Measurements from ENCODE around the gene CHD5.

Gene CHD5

GRCh38 chr1:6166221-6166620, 13.9 kb downstream of the CHD5 start:
- no peak overlapping the region for H3K9ac ChIP-seq (ENCODE audit: low read depth, low read length)

GRCh38 chr1:6165441-6165985, 14.6 kb downstream of the CHD5 start:
- no peak for DNase-seq
- Histone ChIP-seq H3K4me2 (ENCODE audit: insufficient read depth, low read length) (no peak overlapping the region), H3K27ac (ENCODE audit: low read length) (no peak overlapping the region), H3K79me2 (ENCODE audit: insufficient read depth, low read length) (no peaks in the 10 kb centered on the region), H3K4me1 (ENCODE audit: insufficient read depth, low read length) (no peaks in the 10 kb centered on the region), H3K9me3 (ENCODE audit: insufficient read depth, low read length, severe bottlenecking) (no peaks in the 10 kb centered on the region), H3K27me3 (ENCODE audit: insufficient read depth, low read length, poor library complexity) (no peaks in the 10 kb centered on the region), H3K36me3 (ENCODE audit: insufficient read depth, low read length) (no peaks in the 10 kb centered on the region), H2AFZ (ENCODE audit: low read depth, low read length) (no peak overlapping the region), H4K20me1 (ENCODE audit: insufficient read depth, low read length) (peaks cover 34% of the 10 kb centered on the region), H3K4me3 (ENCODE audit: low read depth in 1 of 2, low read length in 2 of 2) (no peak overlapping the region), H3K9ac (ENCODE audit: low read depth, low read length) (no peak overlapping the region)
- no peak for ATAC-seq (ENCODE audit: insufficient read depth, low read depth)
- TF ChIP-seq CTCF (IDR thresholded peaks at IDR 0.05; ENCODE audit: borderline replicate concordance, extremely low read depth, low read length, poor library complexity, severe bottlenecking), result no peak
- no peak for TF ChIP-seq EZH2 (IDR thresholded peaks at IDR 0.05; ENCODE audit: borderline replicate concordance, low read depth, low read length, severe bottlenecking)

More at GRCh38 chr1:6166221-6166620, 13.9 kb downstream of the CHD5 start:
- H3K27me3 ChIP-seq (ENCODE audit: insufficient read depth, low read length, poor library complexity), result no peaks in the 10 kb centered on the region
- ATAC-seq (ENCODE audit: insufficient read depth, low read depth) (no peak), DNase-seq (no peak)
- H3K4me2 ChIP-seq (ENCODE audit: insufficient read depth, low read length), result no peak overlapping the region
- no peak overlapping the region for H3K4me3 ChIP-seq (ENCODE audit: low read depth in 1 of 2, low read length in 2 of 2)
- H3K27ac ChIP-seq (ENCODE audit: low read length), result no peak overlapping the region
- H3K36me3 ChIP-seq (ENCODE audit: insufficient read depth, low read length), result no peaks in the 10 kb centered on the region
- H3K4me1 ChIP-seq (ENCODE audit: insufficient read depth, low read length), result no peaks in the 10 kb centered on the region
- TF ChIP-seq EZH2 (IDR thresholded peaks at IDR 0.05; ENCODE audit: borderline replicate concordance, low read depth, low read length, severe bottlenecking) (no peak), CTCF (IDR thresholded peaks at IDR 0.05; ENCODE audit: borderline replicate concordance, extremely low read depth, low read length, poor library complexity, severe bottlenecking) (no peak)
- H2AFZ ChIP-seq (ENCODE audit: low read depth, low read length), result no peak overlapping the region
- peaks cover 28% of the 10 kb centered on the region for H4K20me1 ChIP-seq (ENCODE audit: insufficient read depth, low read length)
- no peaks in the 10 kb centered on the region for H3K79me2 ChIP-seq (ENCODE audit: insufficient read depth, low read length)
- no peaks in the 10 kb centered on the region for H3K9me3 ChIP-seq (ENCODE audit: insufficient read depth, low read length, severe bottlenecking)

GRCh38 chr1:6165027-6165426, 15.1 kb downstream of the CHD5 start:
- DNase-seq, result no peak
- Histone ChIP-seq H3K36me3 (ENCODE audit: insufficient read depth, low read length) (no peaks in the 10 kb centered on the region), H3K79me2 (ENCODE audit: insufficient read depth, low read length) (no peaks in the 10 kb centered on the region), H3K4me3 (ENCODE audit: low read depth in 1 of 2, low read length in 2 of 2) (no peak overlapping the region), H3K9me3 (ENCODE audit: insufficient read depth, low read length, severe bottlenecking) (no peaks in the 10 kb centered on the region), H4K20me1 (ENCODE audit: insufficient read depth, low read length) (peaks cover 34% of the 10 kb centered on the region), H3K4me1 (ENCODE audit: insufficient read depth, low read length) (no peaks in the 10 kb centered on the region), H3K27ac (ENCODE audit: low read length) (no peak overlapping the region), H3K4me2 (ENCODE audit: insufficient read depth, low read length) (no peak overlapping the region), H3K27me3 (ENCODE audit: insufficient read depth, low read length, poor library complexity) (no peaks in the 10 kb centered on the region), H3K9ac (ENCODE audit: low read depth, low read length) (no peak overlapping the region), H2AFZ (ENCODE audit: low read depth, low read length) (no peak overlapping the region)
- ATAC-seq (ENCODE audit: insufficient read depth, low read depth), result no peak
- TF ChIP-seq EZH2 (IDR thresholded peaks at IDR 0.05; ENCODE audit: borderline replicate concordance, low read depth, low read length, severe bottlenecking), result no peak
- no peak for TF ChIP-seq CTCF (IDR thresholded peaks at IDR 0.05; ENCODE audit: borderline replicate concordance, extremely low read depth, low read length, poor library complexity, severe bottlenecking)

Data from DND-41 (cell line).